GM21515 (cell line): ENCODE measurements around the gene SLC35E4.
"Not testable (repeated sequence)": the region's sequence is repeated elsewhere in the genome, so short reads cannot be mapped to it uniquely, and the experiment has no call there.

ENCODE experiments used
- ATAC-seq: cut with Tn5 transposase; IDR thresholded peaks from one replicate; pipeline ENCODE4 v1.9.1; 2021; ENCODE audit not compliant: unreplicated experiment

SLC35E4 gene

DNA sequence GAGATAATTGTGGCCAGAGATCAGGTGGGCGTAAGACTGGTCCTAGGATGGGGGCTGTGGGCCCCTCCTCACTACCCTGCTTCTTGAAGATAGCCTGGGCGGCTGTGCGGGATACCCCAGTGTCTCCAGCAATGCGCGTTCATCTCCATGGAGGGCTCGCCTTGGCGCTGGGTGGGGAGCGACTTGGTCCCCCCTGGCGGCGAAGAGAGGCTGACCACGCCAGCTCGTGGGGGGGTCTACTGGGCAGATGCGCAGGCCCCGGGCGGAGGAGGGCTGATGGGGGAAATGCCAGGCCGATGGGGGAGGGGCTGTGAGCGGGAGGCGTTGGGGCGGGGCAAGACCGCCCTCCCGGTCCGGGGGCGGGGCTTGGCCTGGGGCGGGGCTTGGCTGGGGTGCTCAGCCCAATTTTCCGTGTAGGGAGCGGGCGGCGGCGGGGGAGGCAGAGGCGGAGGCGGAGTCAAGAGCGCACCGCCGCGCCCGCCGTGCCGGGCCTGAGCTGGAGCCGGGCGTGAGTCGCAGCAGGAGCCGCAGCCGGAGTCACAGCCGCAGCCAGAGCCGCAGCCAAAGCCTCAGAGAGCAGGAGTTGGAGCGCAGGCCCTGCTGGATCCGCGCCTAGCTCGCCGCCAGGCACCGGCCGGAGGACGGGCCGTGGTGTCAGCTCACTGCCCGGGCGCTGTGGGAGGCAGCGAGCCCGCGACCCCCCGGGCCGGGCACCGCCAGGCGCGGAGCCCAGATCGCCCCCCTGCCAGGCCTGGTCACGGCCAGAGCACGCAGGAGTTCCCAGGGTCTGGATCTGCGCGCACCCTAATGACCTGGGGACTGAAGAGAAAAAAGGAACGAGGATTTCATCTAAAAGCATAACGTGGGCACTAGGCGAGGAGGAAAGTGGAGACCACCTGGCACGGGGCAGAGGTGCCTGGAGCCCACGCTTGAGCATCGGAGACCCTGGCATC is at the start of gene SLC35E4:
SLC35E4 (plus strand) TSS at position 509 of the 953 bp plus-strand sequence. CDS start 670 bp downstream, outside the sequence.
- peak; percentile 74 for ATAC-seq

DNA sequence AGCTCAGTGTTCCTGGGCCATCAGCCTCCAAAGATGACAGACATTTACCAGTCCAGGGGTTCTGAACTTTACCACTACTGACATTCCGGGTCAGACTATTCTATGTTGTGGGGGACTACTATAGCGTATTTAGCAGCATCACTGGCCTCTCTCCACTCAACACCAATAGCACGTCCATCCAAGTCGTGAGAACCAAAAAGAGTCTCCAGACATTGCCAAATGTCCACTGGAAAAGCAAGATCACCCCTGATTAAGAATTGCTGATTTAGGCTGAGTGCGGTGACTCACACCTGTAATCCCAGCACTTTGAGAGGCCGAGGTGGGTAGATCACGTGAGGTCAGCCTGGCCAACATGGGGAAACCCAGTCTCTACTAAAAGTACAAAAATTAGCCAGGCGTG is 49.2 kb upstream of the SLC35E4 start:
- ATAC-seq: no peak

GRCh38 chr22:30591191-30591587 is 44.4 kb upstream of the SLC35E4 start:
- ATAC-seq: no peak

DNA sequence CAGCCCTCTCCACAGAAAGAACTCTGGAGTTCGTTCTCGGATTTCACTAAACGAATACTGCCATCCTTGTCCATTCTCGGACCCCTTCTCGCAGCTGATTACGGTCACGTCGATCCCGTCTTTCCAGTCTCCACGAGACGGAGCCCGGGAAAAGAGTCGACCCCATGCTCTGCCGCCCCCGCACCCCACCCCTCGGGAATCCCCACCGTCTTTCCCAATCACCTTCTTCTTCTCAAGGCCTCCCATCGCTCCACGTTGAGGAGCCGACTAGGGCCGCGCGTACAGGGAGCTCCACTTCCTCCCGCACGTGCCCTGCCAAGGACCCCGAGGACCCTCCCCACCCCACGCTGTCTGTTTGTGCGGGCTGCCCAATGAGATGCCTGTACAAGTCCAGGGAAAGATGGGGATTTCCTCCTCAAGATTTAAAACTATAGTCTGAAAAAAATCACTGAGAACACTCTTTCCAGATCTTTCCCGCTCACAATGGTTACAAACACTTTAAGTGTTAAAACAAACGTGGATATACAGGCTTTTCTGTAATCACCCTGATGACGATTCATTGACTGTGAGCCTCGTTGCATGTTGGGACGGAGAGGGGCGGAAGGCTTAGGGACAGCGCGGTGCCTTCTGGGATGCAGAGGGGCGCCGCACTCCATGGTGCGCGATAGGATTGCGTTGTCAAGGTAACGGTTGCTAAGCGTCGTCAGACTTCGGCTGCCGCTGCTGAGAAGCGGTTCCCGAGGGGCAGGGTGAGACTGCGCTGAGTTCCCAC is 43.8 kb upstream of the SLC35E4 start, which contains the start of gene PES1:
PES1 (minus strand) TSS at position 323 of the 772 bp plus-strand sequence; CDS start at position 246, 77 bp downstream.
- ATAC-seq: peak; percentile 94

DNA sequence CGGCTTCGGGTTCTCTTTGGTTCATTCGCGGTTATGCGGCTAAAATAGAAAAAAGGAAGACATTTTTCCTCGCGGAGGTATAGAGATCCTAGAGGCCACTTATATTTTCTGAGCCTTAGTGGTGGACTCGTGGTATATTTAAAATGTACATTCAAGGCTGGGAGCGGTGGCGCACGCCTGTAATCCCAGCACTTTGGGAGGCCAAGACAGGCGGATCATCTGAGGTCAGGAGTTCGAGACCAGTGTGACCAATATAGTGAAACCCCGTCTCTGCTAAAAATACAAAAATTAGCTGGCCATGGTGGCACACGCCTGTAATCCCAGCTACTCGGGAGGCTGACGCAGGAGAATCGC is 43.2 kb upstream of the SLC35E4 start:
- not testable (repeated sequence) for ATAC-seq

DNA sequence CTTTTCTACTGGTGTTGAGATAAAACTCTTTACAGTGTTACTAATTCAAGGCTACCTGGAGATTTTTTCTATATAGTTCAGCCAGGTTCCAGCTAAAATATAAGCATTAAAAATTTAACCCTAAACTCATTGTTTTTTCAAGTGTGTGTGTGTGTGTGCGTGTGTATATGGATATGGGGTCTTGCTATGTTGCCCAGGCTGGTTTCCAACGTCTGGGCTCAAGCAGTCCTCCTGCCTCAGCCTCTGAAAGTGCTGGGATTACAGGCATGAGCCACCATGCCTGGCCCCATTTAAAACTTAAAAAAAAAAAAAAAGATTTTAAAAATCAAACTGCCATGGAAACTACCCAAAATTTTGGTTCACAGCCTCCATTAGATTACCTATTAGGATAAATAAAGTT is 39.4 kb upstream of the SLC35E4 start:
- no peak for ATAC-seq

DNA sequence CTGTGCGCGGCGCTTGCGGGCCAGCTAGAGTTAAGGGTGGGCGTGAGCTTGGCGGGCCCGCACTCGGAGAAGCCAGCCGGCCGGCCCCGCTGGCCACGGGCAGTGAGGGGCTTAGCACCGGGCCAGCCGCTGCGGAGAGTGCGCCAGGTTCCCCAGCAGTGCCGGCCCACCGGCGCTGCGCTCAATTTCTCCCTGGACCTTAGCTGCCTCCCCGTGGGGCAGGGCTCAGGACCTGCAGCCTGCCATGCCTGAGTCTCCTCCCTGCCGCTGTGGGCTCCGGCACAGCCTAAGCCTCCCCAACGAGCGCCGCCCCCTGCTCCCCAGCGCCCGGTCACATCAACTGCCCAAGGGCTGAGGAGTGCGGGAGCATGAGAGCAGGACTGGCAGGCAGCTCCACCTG is 38.7 kb upstream of the SLC35E4 start:
- ATAC-seq: no peak

DNA sequence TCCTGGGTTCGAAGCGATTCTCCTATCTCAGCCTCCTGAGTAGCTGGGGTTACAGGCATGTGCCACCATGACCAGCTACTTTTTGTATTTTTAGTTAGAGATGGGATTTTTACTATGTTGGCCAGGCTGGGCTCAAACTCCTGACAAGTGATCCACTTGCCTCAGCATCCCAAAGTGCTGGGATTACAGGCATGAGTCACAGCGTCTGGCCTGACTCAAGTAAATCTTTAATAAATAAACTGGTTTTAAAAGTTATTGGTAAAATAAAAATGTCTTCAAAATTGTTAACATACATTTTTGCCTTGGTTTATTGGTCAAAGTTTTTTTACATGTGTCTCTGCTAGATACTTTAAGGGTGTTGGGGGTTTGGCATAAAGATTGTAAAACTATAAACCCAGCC is 36.6 kb upstream of the SLC35E4 start:
- ATAC-seq: no peak

DNA sequence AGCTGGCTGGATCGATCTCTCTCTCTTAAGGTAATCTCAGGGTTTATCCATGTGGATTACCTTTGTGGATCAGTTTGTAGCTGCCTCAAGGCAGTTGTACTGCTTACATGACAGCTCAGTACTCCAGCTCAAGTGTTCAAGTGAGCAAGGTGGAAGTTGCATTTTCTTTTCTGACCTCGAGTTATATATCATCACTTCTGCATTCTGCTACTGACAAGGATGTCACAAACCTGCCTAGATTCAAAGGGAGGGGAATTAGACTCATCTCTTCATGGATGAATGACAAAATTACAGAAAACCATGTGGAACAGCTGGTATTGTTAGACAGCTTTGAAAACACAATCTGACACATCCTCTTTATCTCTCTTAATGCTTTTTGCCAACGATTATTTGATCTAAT is 34.7 kb upstream of the SLC35E4 start:
- ATAC-seq: no peak

GRCh38 chr22:30601464-30601863 is 34.1 kb upstream of the SLC35E4 start:
- ATAC-seq: no peak

GRCh38 chr22:30602049-30602448 is 33.5 kb upstream of the SLC35E4 start:
- no peak for ATAC-seq

DNA sequence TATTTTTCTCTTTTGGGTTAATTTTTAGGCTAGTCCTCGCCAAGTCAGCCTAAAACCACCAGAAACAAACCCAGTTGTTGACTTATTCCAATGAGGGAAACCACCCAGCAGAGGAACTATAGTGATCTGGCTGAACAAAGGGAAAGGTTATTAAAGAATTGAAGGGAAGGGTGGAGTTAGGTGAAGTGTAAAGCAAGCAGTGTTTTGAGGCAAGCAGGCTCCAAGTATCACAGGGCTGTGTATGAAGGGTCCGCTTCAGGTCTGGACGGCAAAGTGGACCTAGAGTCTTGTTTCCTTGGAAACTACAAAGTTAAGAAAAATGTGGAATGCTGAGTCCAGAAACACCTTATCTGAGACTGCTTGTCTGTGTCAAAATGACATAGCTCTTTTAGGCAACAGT is 31.8 kb upstream of the SLC35E4 start:
- no peak for ATAC-seq

GRCh38 chr22:30604723-30605122 is 30.9 kb upstream of the SLC35E4 start:
- no peak for ATAC-seq

DNA sequence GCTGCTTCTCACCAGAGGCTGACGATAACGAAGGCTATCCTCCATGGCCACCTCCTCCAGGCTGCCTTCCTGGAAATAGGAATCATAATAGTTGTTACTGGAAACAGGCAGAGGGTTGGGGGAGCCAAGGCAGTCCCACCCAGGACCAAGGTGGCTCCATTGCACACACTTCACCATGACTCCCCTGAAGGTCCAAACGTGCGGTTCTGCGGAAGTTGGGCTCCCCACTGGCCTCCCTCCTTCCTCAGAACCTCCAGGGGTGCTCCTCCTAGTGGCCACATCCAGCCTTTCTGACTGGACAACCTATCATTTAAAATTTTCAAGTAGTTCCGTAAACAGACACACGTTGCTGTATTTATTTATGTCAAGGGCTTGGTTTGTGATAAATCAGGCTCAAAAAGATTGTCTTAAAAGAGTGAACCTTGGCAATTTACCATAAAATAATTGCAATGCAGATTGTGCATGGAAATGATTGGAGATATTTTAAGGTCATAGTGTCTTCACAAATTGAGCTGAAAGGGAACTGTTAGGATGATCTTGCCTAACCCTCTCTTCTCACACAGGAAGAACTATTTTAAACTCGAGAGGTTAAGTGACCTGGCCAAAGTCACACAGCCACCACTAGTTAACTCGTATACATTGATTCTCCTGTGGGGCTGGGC is 30.0 kb upstream of the SLC35E4 start:
- no peak for ATAC-seq

GRCh38 chr22:30606455-30607299 is 28.9 kb upstream of the SLC35E4 start, which contains the start of gene TCN2:
TCN2 (plus strand) TSS chr22:30607174; CDS start chr22:30607332, 158 bp downstream.
- ATAC-seq: no peak

DNA sequence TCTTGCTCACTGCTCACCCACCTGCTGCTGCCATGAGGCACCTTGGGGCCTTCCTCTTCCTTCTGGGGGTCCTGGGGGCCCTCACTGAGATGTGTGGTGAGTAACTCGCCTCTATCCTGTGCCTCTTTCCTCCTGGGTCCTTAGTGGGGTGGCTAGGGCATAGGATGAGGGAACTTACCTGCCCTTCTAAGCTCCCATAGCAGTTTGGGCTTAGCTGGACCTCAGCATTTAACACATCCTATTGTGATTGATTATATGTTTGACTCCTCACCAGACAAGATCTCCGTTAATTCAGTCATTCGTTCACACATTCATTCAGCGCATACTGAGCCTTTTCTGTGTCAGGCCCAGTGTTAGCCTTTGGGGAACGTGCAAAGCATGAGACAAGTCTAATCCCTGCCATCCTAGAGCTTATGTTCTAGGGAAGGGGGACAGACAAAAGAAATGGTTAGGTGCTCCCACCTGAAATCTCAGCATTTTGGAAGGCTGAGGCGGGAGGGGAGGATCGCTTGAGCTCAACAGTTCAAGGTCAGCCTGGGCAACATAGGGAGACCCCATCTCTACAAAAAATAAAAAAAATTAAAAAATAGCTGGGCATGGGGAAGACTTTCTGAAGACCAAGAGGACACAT is 28.2 kb upstream of the SLC35E4 start:
- ATAC-seq: no peak

- ATAC-seq: no peak
Observed at GRCh38 chr22:30607939-30608338, 27.6 kb upstream of the SLC35E4 start.

- no peak for ATAC-seq
Observed at GRCh38 chr22:30609260-30610185, 26.1 kb upstream of the SLC35E4 start.

GRCh38 chr22:30610299-30610698 is 25.3 kb upstream of the SLC35E4 start:
- no peak for ATAC-seq
